LNCaP clone FGC (cell line): ENCODE results near the gene SLC8A1.

Source experiments
- DNase-seq: peaks from one replicate; pipeline ENCODE4 v3.0.0-alpha.2; 2011; ENCODE audit warnings: low read depth
- H3K4me3 ChIP-seq: 2 replicates; pipeline ENCODE4 v1.5.1; 2011; ENCODE audit warnings: mild to moderate bottlenecking, low read depth, low read length, control low read depth
- CTCF ChIP-seq: IDR thresholded peaks from 2 replicates; pipeline ENCODE4 v1.5.1; 2012; ENCODE audit warnings: mild to moderate bottlenecking; ENCODE audit not compliant: control insufficient read depth, insufficient read depth; ENCODE audit errors: extremely low read depth

The SLC8A1 gene

DNA sequence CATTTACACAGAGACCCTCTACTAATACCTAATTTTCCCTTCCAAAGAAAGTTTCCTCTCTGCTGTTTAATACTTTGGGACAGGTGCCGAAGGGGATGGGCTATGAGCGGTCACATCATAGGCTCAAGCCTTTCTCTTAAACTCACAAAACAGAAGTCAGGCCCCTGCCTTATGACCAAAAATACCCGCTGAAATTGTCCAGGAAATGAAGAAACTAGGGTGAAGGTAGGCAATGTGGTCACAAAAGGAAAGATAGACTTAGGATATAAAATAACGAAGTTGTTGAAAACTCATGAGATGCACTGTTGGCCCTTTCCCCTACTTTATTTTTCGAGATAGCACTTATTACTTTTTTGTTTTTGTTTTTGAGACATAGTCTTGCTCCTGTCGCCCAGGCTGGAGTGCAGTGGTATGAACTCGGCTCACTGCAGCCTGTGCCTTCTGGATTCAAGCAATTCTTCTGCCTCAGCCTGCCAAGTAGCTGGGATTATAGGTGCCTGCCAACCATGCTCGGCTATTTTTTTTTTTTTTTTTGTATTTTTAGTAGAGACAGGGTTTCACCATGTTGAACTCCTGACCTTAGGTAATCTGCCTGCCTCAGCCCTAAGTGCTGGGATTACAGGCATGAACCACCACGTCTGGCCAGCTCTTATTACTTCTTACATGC is 16.3 kb downstream of the SLC8A1 start:
- H3K4me3 ChIP-seq: no peak overlapping the region
- no peak for DNase-seq
- no peak for TF ChIP-seq CTCF

DNA sequence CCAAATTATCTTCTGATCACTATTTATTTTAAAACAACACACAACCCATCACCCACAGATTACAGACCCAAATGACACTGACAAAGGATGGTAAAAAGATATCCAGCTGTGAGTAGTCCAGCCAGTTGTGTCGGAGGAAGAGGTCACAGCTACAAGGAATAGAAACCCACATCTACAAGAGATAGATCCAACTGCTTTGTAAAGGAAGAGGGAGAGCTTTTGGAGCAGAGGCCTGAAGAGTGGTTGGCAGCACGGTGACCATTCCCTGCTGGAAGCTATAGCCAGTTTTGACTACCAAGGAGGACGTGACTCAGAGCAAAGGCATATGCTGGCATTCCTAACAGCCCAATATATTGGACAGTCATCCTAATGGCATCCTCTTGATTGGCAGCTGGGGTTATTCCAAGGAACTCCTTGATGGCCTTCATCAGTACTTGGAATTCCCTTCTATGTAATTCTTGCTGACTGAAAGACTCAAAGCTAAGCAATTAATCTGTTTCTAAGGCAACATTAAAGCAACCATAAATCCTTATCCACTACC is 17.1 kb downstream of the SLC8A1 start:
- H3K4me3 ChIP-seq: no peak overlapping the region
- TF ChIP-seq CTCF: no peak
- DNase-seq: no peak

GRCh38 chr2:40433736-40434135 is 18.2 kb downstream of the SLC8A1 start:
- TF ChIP-seq CTCF: no peak
- H3K4me3 ChIP-seq: no peak overlapping the region
- no peak for DNase-seq

DNA sequence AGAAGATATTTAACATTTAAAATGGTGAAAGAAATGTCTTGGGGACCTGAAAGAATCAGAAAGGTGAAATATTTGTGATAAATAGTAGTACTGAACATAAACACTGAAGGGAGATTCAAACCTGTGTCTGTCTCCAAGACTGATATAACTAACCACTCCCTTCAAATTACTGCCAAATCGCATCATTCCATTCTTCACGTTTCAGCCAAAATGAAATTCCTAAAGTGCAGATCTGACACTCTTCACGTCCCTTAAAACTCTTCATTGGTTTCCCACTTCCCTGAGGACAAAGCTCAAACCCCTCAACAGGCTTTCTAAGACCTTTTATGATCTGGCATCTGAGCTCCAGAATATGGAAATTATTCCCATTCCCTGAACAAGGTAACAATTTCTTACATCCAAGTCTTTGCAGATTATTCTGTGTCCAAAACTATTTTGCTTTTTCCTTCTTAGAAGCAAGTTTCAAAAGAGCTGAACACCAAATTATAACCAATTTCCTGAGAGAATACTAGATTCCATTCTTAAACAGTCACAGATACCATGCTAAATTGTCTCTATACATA is 18.9 kb downstream of the SLC8A1 start:
- TF ChIP-seq CTCF: no peak
- no peak for DNase-seq

GRCh38 chr2:40431600-40431955 is 20.3 kb downstream of the SLC8A1 start:
- TF ChIP-seq CTCF: no peak
- no peak for DNase-seq
- no peak overlapping the region for H3K4me3 ChIP-seq

More for the DNA sequence above, 18.9 kb downstream of the SLC8A1 start:
- no peak overlapping the region for H3K4me3 ChIP-seq

- DNase-seq: no peak
- H3K4me3 ChIP-seq: no peak overlapping the region
- TF ChIP-seq CTCF: no peak
These were observed 20.9 kb downstream of the SLC8A1 start for GRCh38 chr2:40430776-40431599.

- TF ChIP-seq CTCF: no peak
- DNase-seq: no peak
These were observed 23.5 kb downstream of the SLC8A1 start for GRCh38 chr2:40428439-40428838.

More at GRCh38 chr2:40428439-40428838, 23.5 kb downstream of the SLC8A1 start:
- no peak overlapping the region for H3K4me3 ChIP-seq
